Measurements from ENCODE around the gene MAGI2. TPM values are rescaled to one million over a fixed set of nuclear protein-coding genes. Genes with fewer than 3 reads are reported as not detected.

The MAGI2 gene
- polyA plus RNA-seq, 3 donors = 0.03 to 0.11 TPM; not detected in 1

- Histone ChIP-seq H3K4me3 (replicated peaks in 1 of 3; ENCODE audit: low read depth in 2 of 3, low read length in 3 of 3) (no peak overlapping the region), H4K20me1 (ENCODE audit: insufficient read depth, low read length) (no peaks in the 10 kb centered on the region), H3K4me2 (replicated peaks; ENCODE audit: extremely low read depth, low read length, poor library complexity, severe bottlenecking) (no peak overlapping the region), H3K4me1 (ENCODE audit: control insufficient read depth in 1 of 2, insufficient read depth in 2 of 2, low read length in 2 of 2) (no peaks in the 10 kb centered on the region), H3K9ac (ENCODE audit: insufficient read depth, low read length, poor library complexity, severe bottlenecking) (no peak overlapping the region), H3K27me3 (ENCODE audit: control insufficient read depth in 2 of 2, insufficient read depth in 2 of 2, low read length in 2 of 2) (no peaks in the 10 kb centered on the region), H3K79me2 (ENCODE audit: insufficient read depth, low read length) (no peaks in the 10 kb centered on the region), H2AFZ (ENCODE audit: insufficient read depth, low read depth, low read length, poor library complexity, severe bottlenecking) (no peak overlapping the region), H3K27ac (ENCODE audit: low read depth in 1 of 2, low read length in 2 of 2) (no peak overlapping the region), H3K36me3 (replicated peaks in 1 of 2; ENCODE audit: control insufficient read depth in 1 of 2, insufficient read depth in 2 of 2, low read length in 2 of 2) (no peaks in the 10 kb centered on the region), H3K9me3 (replicated peaks in 1 of 2; ENCODE audit: control insufficient read depth in 1 of 2, insufficient read depth in 1 of 2, low read length in 2 of 2) (no peaks in the 10 kb centered on the region)
- H3K4me3 Mint-ChIP-seq = no peak overlapping the region
- intact Hi-C loops (cut with micrococcal nuclease) = no loop called here
- WGBS (ENCODE audit: insufficient coverage) = 19% methylated on average over 3 of the region's 8 CpGs
- H3K27me3 Mint-ChIP-seq (ENCODE audit: low read depth in 3 of 3) = peaks cover 0 to 4% (median 0%) of the 10 kb centered on the region in 3 donors
- TF ChIP-seq CTCF (IDR thresholded peaks at IDR 0.05) = no peak
- H3K9me3 Mint-ChIP-seq = peaks cover 0 to 2% (median 0%) of the 10 kb centered on the region in 7 donors
- no peak overlapping the region for H3K27ac Mint-ChIP-seq
- no peaks in the 10 kb centered on the region for H3K36me3 Mint-ChIP-seq
- DNase-seq = no peak
- no peaks in the 10 kb centered on the region for H3K4me1 Mint-ChIP-seq
Measured at GRCh38 chr7:79176859-79177477, 276.5 kb downstream of the MAGI2 start.

GRCh38 chr7:79175374-79175773 is 278.1 kb downstream of the MAGI2 start:
- no CpG with 5 or more reads among the region's 3 CpGs for WGBS (ENCODE audit: insufficient coverage)
- TF ChIP-seq CTCF (IDR thresholded peaks at IDR 0.05) = no peak
- Histone ChIP-seq H2AFZ (ENCODE audit: insufficient read depth, low read depth, low read length, poor library complexity, severe bottlenecking) (no peak overlapping the region), H3K4me2 (replicated peaks; ENCODE audit: extremely low read depth, low read length, poor library complexity, severe bottlenecking) (no peak overlapping the region), H3K9ac (ENCODE audit: insufficient read depth, low read length, poor library complexity, severe bottlenecking) (no peak overlapping the region), H3K79me2 (ENCODE audit: insufficient read depth, low read length) (no peaks in the 10 kb centered on the region), H3K9me3 (replicated peaks in 1 of 2; ENCODE audit: control insufficient read depth in 1 of 2, insufficient read depth in 1 of 2, low read length in 2 of 2) (no peaks in the 10 kb centered on the region), H3K4me1 (ENCODE audit: control insufficient read depth in 1 of 2, insufficient read depth in 2 of 2, low read length in 2 of 2) (no peaks in the 10 kb centered on the region), H4K20me1 (ENCODE audit: insufficient read depth, low read length) (no peaks in the 10 kb centered on the region), H3K36me3 (replicated peaks in 1 of 2; ENCODE audit: control insufficient read depth in 1 of 2, insufficient read depth in 2 of 2, low read length in 2 of 2) (no peaks in the 10 kb centered on the region), H3K4me3 (replicated peaks in 1 of 3; ENCODE audit: low read depth in 2 of 3, low read length in 3 of 3) (no peak overlapping the region), H3K27ac (ENCODE audit: low read depth in 1 of 2, low read length in 2 of 2) (no peak overlapping the region), H3K27me3 (ENCODE audit: control insufficient read depth in 2 of 2, insufficient read depth in 2 of 2, low read length in 2 of 2) (no peaks in the 10 kb centered on the region)
- no peak for DNase-seq
- H3K27ac Mint-ChIP-seq = no peak overlapping the region
- peaks cover 0 to 2% (median 0%) of the 10 kb centered on the region in 3 donors for H3K27me3 Mint-ChIP-seq (ENCODE audit: low read depth in 3 of 3)
- intact Hi-C loops (cut with micrococcal nuclease) = no loop called here
- no peaks in the 10 kb centered on the region for H3K4me1 Mint-ChIP-seq
- no peak overlapping the region for H3K4me3 Mint-ChIP-seq
- H3K9me3 Mint-ChIP-seq = peaks cover 0 to under 1% (median 0%) of the 10 kb centered on the region in 7 donors
- H3K36me3 Mint-ChIP-seq = no peaks in the 10 kb centered on the region

Measured in CD14-positive monocyte (primary cell).